Fibroblast of the conjunctiva (primary cell): ENCODE results near the gene ICOSLG.
"Not testable (repeated sequence)": the region's sequence is repeated elsewhere in the genome, so short reads cannot be mapped to it uniquely, and the experiment has no call there.

Source experiments
- DNase-seq: peaks from one replicate; pipeline ENCODE4 v3.0.0-alpha.2; 2010; ENCODE audit warnings: low read depth

Gene ICOSLG

DNA sequence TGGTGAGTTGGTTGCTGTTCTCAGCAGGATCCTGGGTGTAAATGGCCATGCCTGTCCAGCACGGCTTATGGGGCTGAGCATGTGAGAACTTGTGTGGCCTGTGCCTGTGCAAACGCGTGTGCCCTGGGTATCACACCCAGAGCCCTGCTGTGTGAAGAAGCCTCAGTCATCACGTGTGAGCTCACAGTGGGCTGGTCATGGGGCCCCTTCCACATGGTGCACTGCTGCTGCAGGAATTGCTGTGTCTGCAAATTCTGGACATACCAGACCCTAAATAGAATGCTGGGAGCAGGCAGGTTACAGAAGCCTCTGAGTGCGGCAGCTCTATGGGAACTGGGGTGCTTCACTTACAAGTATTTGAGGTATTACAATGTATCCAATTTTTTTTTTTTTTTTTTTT, 17.4 kb downstream of the ICOSLG start:
- not testable (repeated sequence) for DNase-seq

- DNase-seq = not testable (repeated sequence)
Measured at GRCh38 chr21:44220674-44221073, 20.1 kb downstream of the ICOSLG start.

DNA sequence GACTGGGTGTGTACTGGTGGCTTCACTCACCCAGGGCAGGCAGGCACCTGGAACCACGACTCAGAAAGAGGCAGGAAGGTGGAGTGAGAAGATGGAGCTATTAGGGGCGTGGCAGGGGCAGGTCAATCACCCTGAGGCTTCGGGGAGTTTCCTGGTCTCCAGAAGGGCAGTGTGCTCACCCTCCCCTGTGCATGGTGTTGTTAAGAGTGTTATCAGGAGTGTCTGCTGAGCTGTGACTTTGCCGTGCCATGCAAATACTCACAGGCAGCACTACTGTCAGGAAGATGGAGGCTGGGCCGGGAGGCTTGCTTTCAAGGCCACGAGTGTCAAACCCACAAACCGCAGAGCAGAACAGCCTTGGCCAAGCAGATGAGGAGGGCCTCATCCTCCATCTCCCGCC, 22.3 kb downstream of the ICOSLG start:
- not testable (repeated sequence) for DNase-seq

GRCh38 chr21:44211978-44212377, 28.8 kb downstream of the ICOSLG start:
- not testable (repeated sequence) for DNase-seq

- not testable (repeated sequence) for DNase-seq
Measured at GRCh38 chr21:44211574-44211973, 29.2 kb downstream of the ICOSLG start.

DNA sequence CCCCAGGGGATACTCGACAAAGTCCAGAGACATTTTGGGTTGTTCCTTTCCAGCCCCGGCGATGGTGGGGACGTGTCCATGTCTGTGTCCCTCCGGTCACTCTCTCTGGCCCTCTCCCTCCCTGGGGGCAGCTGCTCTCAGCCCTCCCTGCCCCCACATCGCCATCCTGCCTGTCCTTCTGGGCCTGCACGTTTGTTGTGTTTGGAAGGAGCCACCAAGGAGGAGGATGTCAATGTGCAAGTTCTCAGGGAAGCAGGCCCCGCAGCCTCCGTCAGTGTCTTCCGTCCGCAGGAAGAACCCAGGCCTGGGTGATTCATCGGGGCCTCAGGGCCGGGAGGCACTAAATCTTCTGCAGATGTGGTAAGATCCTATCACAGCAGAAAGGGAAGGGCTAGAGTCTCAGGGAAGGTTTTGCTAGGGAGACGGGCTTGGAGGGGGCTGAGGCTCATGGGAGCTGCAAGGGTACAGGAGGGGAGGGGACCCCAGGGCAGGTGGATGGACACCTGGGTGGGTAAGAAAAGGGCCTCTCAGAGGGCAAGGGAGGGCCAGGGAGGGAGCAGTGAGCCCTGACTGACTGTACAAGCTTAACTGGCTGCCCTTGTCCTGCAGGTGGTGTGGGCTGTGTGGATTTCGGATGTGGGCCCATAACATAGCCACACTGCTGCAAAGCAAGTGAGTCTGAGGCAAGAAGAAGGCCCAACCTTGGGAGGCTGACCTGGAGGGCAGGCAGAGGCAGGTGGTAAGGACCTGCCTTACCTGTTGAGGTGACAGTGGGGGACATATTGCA, 32.7 kb downstream of the ICOSLG start:
- DNase-seq = not testable (repeated sequence)

GRCh38 chr21:44206698-44207676, 33.8 kb downstream of the ICOSLG start:
- DNase-seq = not testable (repeated sequence)

DNA sequence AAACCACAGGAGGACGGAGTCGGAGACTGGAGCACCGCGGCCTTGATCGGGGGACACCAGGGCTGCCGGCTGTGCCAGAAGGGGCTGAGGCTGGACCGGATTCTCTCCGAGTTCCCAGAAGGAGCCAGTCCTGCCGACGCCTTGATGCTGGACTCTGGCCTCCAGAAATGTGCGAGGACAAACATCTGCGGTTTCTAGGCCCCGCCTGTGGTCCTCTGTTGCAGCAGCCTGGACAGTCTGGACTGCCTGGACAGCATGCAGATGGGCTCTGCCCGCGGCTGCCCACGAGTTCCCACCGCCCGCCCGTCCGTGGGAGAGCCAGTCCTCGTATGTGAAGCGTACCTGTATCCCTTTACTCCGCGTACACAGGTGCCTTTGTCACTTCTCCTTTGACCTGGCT, 34.6 kb downstream of the ICOSLG start:
- not testable (repeated sequence) for DNase-seq

DNA sequence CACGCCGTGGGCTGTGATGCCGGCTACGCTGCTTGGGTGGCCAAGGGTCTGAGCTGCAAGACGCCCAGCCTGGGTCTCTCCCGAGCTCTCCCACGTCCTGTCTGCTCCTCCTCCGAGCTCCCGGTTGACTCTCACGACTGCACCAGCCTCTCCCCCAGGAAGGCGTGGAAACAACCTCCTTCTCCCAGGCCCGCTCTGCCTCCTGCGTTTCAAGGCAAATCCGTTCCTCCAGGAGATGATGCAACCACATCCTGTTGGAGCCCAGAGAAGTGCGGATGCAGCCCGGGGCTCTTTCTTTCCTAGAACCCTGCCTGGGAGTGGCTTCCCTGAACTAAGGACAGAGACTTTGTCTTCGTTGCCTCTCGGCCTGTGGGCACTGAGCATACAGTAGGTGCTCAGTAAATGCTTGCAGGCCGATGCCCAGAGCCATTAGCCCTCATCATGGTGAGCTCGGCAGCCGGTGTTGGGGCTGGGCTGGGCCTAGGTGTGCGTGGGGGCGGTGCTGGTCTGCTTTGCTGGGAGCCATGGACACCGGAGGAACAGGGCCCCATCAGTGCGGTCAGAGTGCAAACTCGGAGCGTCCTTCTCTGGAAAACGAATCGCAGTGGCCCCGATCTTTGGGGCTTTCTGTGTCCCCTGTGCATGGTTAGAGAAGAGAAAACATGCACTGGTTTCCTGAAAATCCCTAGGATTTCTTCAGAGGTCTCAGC, 38.0 kb downstream of the ICOSLG start:
- not testable (repeated sequence) for DNase-seq

DNA sequence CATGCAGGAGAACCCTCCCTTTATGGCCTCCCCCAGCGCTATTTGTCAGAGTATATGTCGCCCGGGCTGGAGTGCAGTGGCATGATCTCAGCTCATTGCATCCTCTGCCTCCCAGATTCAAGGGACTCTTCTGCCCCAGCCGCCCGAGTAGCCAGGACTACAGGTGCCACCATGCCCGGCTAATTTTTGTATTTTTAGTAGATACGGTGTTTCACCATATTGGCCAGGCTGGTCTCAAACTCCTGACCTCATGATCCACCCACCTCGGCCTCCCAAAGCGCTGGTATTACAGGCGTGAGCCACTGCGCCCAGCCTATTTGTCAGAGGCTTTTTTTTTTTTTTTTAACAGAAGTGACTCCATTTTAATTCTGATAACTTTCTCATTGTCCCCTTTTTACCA, 40.7 kb downstream of the ICOSLG start:
- DNase-seq = not testable (repeated sequence)

- DNase-seq = no peak
Measured at GRCh38 chr21:44199448-44199847, 41.3 kb downstream of the ICOSLG start.

GRCh38 chr21:44197156-44197516, 43.6 kb downstream of the ICOSLG start:
- DNase-seq = not testable (repeated sequence)

DNA sequence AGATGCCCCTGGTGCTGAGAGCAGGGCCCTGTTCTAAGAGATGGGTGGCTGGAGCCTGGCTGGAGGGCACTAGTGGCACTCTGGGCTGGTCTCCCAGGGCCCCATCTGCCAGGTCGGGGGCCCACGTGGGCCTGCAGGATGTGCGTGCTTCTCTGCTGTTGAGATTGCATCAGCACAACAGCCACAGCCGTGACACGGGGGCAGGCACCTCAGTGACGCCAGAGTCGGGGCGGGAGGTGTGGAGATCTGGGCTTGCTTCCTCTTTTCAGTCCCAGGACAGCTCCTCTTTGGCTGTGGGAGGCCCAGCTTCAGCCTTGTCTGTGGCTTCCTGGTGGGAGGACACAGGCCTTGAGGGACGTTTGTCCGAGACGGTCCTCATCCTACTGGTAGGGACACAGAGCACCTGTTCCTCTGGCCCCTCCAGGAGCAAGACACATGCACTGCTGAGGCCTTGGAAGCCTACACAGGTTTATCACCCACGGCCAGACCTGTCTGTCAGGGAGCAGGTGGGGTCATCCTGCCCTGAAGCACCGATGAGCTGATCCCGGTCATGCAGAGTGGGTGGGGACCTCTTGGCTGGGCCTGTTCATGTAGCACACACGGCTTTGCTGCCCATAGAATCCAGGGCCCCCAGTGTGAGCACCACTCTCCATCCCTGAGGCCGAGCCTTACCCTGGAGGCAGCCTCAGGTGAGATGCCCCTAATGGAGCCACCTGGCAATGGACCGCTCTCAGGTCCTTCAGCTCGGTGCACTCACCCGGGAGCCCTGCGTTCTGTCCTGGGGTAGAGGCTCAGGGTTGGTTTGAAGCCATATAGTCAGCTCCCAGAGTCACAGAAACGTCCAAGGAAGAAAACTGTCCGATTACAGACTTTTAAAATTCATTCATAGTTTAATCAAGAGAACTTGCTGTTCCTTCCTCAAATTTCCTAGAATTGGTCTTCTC, 44.3 kb downstream of the ICOSLG start:
- DNase-seq = not testable (repeated sequence)

GRCh38 chr21:44194888-44195287, 45.9 kb downstream of the ICOSLG start:
- DNase-seq = not testable (repeated sequence)

GRCh38 chr21:44194451-44194850, 46.3 kb downstream of the ICOSLG start:
- DNase-seq = not testable (repeated sequence)

GRCh38 chr21:44193108-44193507, 47.6 kb downstream of the ICOSLG start:
- not testable (repeated sequence) for DNase-seq

DNA sequence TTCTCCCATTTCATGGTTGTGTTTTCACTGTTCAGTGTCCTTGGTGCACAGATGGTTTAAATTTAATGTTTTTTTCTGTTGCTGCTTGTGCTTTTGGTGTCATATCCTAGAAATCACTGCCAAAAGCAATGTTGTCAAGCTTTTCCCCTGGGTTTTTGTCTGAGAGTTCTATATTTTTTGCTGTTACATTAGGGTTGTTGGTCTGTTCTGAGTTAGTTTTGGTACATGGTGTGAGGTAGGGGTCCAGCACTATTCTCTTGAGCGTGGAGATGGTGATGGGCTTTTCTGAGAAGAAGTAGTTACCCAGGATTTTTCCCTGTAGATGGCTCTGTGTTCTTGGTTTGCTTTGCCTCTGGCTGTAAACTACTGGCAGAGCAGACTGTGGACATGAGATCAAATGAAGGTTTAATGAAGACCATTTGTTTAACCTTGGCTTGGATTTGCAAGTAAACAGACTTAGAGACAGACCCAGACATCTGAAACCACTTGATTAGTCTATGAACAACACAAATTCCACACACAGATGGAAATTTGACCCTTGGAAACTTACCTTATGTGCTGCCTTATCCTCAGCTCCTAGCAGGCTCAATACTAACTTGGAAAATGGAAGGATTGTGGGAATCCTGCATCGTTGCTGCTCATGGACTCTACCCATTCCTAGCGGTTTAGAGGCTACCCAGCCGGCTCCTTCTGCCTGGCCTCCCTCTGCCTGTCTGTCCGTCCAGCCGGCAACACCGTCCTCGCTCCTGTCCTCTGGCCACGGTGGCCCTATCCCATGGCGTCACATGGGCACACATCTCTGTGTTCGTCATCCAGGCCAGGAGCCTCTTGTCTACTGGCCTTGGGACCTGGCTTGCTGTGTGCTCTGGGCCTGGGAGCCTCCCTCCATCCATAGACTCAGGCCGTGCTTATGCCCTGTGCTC, 50.1 kb downstream of the ICOSLG start:
- not testable (repeated sequence) for DNase-seq

DNA sequence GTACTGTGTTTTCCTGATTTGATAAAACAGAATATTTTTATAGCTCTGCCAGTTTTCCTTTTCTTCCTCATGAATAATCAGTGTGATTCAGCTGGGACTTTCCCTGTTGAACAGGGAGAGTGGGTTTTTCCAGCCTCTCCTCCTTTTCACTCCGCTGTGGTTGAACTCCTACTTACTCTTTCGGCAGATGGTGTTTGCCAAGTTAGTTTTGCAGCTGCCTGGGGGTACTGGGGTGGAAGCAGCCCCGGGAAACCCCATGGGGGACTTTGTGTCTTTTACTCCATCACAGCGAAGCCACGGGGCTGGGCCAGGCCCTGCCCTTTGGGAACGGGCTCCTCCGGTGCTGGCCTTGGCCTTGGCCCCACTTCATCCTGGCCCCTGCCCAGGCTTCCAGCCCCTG, 55.9 kb downstream of the ICOSLG start:
- not testable (repeated sequence) for DNase-seq

GRCh38 chr21:44182202-44182601, 58.5 kb downstream of the ICOSLG start:
- DNase-seq = not testable (repeated sequence)

GRCh38 chr21:44181506-44181905, 59.2 kb downstream of the ICOSLG start:
- not testable (repeated sequence) for DNase-seq
